ENCODE results near the gene KRTAP10-1. TPM values are rescaled to one million over a fixed set of nuclear protein-coding genes. Genes with fewer than 3 reads are reported as not detected.
A peak's percentile ranks its signal among the peaks of the same experiment; 100 is the strongest.

KRTAP10-1 gene
- total and polyA plus RNA-seq, 2 of the 13 experiments (the other 11 are each of a cell fraction or from before 2014, with no cell fraction given): not detected

DNA sequence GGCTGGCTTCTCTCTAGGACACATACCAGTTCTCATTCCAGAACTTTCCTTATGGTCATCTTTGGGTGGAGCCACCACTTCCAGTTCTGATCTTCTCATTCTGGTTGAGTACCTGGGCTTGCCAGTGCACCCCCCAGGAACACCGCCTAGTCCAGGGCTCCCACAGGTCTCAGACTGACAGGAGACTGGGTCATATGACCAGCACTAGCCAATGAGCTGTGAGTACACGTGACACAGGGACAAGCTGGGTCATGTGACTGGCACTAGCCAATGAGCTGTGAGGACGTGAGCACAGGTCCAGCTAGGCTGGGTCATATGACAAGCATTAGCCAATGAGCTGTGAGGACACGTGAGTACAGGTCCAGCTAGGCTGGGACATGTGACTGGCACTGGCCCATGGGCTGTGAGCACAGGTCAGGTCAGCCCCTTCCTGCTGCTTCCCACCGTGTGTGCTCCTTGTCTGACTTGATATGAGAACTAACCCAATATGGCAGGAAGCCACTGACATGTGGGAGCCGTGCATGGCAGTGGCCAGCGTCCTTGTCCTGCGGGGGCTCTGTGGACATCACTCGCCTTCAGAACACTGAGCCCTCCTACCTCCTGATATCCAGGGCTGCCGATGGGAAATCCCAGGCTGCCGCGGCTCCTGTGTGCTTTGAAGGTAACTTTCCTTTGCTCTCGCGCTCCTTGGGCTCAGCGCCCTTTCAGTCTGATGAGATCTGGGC lies 22.7 kb downstream of the KRTAP10-1 start (continued):
- TF ChIP-seq MEF2D (CRISPR knock-in tag; IDR thresholded peaks at IDR 0.05) (0 out of 2 replicates have a peak, but pooled peaks have one; percentile 39), ETV5 (CRISPR knock-in tag; IDR thresholded peaks at IDR 0.05; ENCODE audit: borderline replicate concordance) (peak; percentile 33; the same call in 1 of the 2 replicates), ZNF234 (CRISPR knock-in tag; conservative IDR thresholded peaks at IDR 0.05) (no peak), ZKSCAN8 (CRISPR knock-in tag; IDR thresholded peaks at IDR 0.05; ENCODE audit: borderline replicate concordance) (no peak), THAP11 (CRISPR knock-in tag; IDR thresholded peaks at IDR 0.05) (peak; percentile 57), MYC (CRISPR knock-in tag; IDR thresholded peaks at IDR 0.05; ENCODE audit: borderline replicate concordance) (peak; percentile 74; the same call in 1 of the 2 replicates), CREB1 (IDR thresholded peaks at IDR 0.05) (peak; percentile 85), CREB1 (CRISPR knock-in tag; IDR thresholded peaks at IDR 0.05) (no peak), ZNF724P (CRISPR knock-in tag; IDR thresholded peaks at IDR 0.05; ENCODE audit: borderline replicate concordance) (0 out of 2 replicates have a peak, but pooled peaks have one; percentile 53), ZFP36 (IDR thresholded peaks at IDR 0.05; ENCODE audit: borderline replicate concordance, low read depth, low read length, partially characterized antibody) (no peak), TGIF2 (CRISPR knock-in tag; IDR thresholded peaks at IDR 0.05) (peak; percentile 46; the same call in 1 of the 2 replicates), ZNF33A (CRISPR knock-in tag; IDR thresholded peaks at IDR 0.05; ENCODE audit: borderline replicate concordance) (no peak), POGZ (CRISPR knock-in tag; IDR thresholded peaks at IDR 0.05) (peak; percentile 84), MXI1 (IDR thresholded peaks at IDR 0.05; ENCODE audit: borderline replicate concordance, low read depth, low read length) (peak; percentile 27; the same call in 1 of the 3 replicates), KDM3A (CRISPR knock-in tag; IDR thresholded peaks at IDR 0.05; ENCODE audit: low read depth) (no peak), ZNF747 (CRISPR knock-in tag; IDR thresholded peaks at IDR 0.05; ENCODE audit: borderline replicate concordance) (no peak), ZNF232 (CRISPR knock-in tag; IDR thresholded peaks at IDR 0.05; ENCODE audit: borderline replicate concordance) (0 out of 2 replicates have a peak, but pooled peaks have one; percentile 53), ZNF674 (CRISPR knock-in tag; IDR thresholded peaks at IDR 0.05; ENCODE audit: low read depth) (no peak)
- TF ChIP-seq, protein P1, sequence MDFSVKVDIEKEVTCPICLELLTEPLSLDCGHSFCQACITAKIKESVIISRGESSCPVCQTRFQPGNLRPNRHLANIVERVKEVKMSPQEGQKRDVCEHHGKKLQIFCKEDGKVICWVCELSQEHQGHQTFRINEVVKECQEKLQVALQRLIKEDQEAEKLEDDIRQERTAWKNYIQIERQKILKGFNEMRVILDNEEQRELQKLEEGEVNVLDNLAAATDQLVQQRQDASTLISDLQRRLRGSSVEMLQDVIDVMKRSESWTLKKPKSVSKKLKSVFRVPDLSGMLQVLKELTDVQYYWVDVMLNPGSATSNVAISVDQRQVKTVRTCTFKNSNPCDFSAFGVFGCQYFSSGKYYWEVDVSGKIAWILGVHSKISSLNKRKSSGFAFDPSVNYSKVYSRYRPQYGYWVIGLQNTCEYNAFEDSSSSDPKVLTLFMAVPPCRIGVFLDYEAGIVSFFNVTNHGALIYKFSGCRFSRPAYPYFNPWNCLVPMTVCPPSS (IDR thresholded peaks at IDR 0.05): no peak
- TF ChIP-seq, protein P2, sequence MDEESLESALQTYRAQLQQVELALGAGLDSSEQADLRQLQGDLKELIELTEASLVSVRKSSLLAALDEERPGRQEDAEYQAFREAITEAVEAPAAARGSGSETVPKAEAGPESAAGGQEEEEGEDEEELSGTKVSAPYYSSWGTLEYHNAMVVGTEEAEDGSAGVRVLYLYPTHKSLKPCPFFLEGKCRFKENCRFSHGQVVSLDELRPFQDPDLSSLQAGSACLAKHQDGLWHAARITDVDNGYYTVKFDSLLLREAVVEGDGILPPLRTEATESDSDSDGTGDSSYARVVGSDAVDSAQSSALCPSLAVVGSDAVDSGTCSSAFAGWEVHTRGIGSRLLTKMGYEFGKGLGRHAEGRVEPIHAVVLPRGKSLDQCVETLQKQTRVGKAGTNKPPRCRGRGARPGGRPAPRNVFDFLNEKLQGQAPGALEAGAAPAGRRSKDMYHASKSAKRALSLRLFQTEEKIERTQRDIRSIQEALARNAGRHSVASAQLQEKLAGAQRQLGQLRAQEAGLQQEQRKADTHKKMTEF (CRISPR knock-in tag; IDR thresholded peaks at IDR 0.05): peak; percentile 41; the same call in 1 of the 2 replicates
- TF ChIP-seq, protein P3, sequence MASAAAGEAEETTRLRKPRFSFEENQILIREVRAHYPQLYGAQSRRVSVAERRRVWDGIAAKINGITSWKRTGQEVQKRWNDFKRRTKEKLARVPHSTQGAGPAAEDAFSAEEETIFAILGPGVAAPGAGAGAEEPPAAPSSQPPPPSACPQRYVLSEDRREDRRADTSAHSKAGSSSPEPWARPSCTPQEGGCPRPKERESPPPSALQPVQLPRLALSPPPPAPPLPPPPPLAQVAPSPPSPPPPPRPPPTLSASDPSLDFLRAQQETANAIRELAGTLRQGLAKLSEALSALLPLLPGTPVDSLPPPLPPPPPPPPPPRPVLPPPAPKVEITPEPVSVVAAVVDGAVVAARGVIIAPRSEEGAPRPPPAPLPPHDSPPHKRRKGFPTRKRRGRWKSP (CRISPR knock-in tag; IDR thresholded peaks at IDR 0.05): no peak; the same call in 1 of the 2 replicates
- TF ChIP-seq, protein P4, sequence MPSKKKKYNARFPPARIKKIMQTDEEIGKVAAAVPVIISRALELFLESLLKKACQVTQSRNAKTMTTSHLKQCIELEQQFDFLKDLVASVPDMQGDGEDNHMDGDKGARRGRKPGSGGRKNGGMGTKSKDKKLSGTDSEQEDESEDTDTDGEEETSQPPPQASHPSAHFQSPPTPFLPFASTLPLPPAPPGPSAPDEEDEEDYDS (CRISPR knock-in tag; IDR thresholded peaks at IDR 0.05): peak; percentile 49; the same call in 1 of the 2 replicates
- TF ChIP-seq, protein P5, sequence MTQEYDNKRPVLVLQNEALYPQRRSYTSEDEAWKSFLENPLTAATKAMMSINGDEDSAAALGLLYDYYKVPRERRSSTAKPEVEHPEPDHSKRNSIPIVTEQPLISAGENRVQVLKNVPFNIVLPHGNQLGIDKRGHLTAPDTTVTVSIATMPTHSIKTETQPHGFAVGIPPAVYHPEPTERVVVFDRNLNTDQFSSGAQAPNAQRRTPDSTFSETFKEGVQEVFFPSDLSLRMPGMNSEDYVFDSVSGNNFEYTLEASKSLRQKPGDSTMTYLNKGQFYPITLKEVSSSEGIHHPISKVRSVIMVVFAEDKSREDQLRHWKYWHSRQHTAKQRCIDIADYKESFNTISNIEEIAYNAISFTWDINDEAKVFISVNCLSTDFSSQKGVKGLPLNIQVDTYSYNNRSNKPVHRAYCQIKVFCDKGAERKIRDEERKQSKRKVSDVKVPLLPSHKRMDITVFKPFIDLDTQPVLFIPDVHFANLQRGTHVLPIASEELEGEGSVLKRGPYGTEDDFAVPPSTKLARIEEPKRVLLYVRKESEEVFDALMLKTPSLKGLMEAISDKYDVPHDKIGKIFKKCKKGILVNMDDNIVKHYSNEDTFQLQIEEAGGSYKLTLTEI (CRISPR knock-in tag; conservative IDR thresholded peaks at IDR 0.05): no peak

Data from HepG2 (cell line).